Upper lobe of left lung (tissue), 4 donors: ENCODE results near the gene NUDT4B.
"Not testable (repeated sequence)": the region's sequence is repeated elsewhere in the genome, so short reads cannot be mapped to it uniquely, and the experiment has no call there.

Experiments
- POLR2AphosphoS5 ChIP-seq, 2 donors: sonication (generic); formaldehyde crosslinking; IDR thresholded peaks; one replicate each; pipeline ENCODE4 v1.5.1; 2017; ENCODE audit warnings: antibody characterized with exemption in 2 of 2
- TF ChIP-seq, protein P1 (sequence below), 6 experiments: fragments of 450-650 bp in 4 of 6; fragments of 200-600 bp in 2 of 6; sonication (generic) in 2 of 6; IDR thresholded peaks; one replicate each; pipeline ENCODE4 v1.5.1; 2016 to 2019; ENCODE audit warnings: antibody characterized with exemption in 6 of 6

DNA sequence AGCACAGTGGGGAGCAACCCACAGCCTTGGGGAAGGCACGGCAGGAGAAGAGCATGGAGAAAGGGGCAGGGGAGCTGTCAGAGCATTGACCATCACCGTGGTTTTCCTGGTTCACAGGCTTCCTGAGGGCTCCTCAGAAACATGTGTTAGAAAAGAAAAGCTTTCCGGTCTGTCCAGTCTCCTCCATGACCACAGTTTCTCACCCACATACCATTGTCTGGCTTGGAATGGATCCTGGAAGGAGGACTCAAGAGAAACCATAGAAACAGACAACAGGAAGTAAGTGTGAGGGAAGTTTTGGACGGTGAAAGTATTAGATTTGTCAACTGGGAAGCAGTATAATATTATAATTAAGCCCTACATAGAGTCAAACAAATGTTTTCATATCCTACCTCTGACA lies 16.3 kb upstream of the NUDT4B start:
- TF ChIP-seq, protein P1, sequence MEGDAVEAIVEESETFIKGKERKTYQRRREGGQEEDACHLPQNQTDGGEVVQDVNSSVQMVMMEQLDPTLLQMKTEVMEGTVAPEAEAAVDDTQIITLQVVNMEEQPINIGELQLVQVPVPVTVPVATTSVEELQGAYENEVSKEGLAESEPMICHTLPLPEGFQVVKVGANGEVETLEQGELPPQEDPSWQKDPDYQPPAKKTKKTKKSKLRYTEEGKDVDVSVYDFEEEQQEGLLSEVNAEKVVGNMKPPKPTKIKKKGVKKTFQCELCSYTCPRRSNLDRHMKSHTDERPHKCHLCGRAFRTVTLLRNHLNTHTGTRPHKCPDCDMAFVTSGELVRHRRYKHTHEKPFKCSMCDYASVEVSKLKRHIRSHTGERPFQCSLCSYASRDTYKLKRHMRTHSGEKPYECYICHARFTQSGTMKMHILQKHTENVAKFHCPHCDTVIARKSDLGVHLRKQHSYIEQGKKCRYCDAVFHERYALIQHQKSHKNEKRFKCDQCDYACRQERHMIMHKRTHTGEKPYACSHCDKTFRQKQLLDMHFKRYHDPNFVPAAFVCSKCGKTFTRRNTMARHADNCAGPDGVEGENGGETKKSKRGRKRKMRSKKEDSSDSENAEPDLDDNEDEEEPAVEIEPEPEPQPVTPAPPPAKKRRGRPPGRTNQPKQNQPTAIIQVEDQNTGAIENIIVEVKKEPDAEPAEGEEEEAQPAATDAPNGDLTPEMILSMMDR (IDR thresholded peaks at IDR 0.05), result not testable (repeated sequence)
- not testable (repeated sequence) for TF ChIP-seq POLR2AphosphoS5 (IDR thresholded peaks at IDR 0.05)
